ENCODE measurements around the gene HS6ST1.

DNA sequence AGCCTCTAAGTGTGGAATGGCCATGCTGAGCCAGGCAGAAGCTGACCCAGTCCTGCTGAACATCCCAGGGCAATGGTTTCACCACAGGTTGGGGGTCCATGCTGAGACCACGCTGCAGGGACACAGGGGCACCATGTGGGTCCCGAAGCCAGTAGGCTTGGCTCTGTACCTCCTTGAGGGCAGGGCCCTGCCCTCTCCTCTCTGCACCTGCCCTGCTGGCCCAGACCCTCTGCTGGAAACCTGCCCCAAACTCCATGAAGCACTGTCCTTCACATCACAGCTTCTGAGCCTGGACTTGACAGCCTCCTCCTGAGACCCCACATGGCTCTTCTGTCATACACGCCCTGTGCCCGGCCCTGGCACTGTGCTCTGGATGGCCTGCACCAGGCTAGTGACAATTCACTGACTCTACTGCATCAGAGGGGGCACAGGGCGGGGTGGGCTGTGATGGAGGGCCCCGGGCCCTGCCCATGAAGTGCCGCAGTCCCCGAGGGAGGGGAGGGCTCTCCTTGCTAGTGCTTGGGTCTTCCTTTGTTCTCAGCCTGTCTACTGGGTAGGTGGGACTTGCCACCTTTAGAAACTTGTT is 24.7 kb downstream of the HS6ST1 start:
- no peak for TF ChIP-seq POLR2AphosphoS5 (IDR thresholded peaks at IDR 0.05)
- TF ChIP-seq CTCF (IDR thresholded peaks at IDR 0.05), result no peak
